ELR (cell line): ENCODE measurements around the gene CUX1.

Experiments used
- DNase-seq: peaks from one replicate; pipeline ENCODE4 v3.0.0-alpha.2; 2015; ENCODE audit warnings: low read depth

The CUX1 gene

DNA sequence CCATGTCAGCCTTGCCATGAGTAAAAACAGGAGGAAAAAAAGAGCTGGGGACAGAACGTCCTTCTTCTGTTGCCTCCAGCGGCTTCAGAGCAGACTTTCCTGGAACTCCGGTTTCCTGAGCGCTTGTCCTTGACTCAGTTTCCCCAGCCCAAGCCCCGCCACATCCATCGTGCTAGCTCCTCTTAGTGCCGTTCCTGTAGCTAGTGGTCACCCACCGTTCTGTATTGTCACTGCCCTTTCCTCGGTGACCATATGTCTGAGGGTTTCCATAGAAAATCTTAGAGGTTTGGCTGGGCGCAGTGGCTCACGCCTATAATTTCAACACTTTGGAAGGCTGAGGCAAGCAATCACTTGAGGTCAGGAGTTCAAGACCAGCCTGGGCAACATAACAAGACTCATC, 100.1 kb downstream of the CUX1 start:
- DNase-seq: no peak

DNA sequence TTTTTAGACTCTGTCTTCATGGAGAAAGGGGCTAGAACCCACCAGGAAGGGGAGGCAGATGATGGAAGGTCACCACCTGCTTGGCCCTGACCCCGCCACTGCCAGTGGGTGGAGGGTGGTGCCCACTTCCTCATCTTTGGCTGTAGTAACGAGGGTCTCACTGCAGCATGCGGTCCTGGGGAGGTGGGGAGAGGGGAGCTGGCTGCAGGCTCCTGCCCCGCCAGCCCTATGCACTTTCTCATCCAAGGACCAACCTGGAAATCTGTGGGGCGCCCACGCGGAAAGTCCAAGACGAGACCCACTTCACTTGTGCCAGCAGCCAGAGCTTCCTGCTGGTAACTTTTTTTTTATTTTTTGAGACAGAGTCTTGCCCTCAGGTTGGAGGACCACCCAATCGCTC, 101.0 kb downstream of the CUX1 start:
- DNase-seq: no peak

DNA sequence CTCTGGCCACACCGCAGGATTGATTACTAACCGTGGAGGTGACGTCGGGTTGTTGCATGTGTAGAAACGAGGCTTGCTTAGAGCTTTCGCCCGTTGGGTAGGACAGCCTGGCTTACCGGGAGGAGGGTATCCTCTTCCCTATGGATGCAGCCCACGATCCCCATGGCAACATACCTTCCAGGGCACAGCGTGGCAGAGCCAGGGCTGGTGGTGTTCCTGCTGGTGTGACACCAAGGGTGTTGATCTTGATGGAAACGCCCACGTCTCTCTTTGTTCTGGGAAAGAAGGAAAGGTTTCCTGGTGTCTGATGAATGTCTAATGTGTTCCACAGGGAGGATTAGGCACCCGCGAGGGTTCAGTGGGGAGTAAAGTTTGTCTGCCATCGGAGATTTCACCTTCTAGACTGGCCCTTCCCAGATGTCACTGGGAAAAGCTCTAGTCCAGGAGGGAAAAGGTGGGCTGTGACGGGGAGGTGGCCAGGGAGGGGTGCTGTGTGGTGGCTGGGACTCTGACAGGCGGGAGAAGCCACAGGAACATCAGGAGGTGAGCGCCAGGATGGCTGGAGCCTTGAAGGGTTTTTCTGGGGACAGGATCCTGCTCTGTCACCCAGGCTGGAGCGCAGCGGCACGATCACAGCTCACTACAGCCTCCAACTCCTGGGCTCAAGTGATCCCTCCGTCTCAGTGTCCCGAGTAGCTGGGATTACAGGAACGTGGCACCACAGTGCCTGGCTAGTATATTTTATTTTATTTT, 102.1 kb downstream of the CUX1 start:
- DNase-seq: no peak

DNA sequence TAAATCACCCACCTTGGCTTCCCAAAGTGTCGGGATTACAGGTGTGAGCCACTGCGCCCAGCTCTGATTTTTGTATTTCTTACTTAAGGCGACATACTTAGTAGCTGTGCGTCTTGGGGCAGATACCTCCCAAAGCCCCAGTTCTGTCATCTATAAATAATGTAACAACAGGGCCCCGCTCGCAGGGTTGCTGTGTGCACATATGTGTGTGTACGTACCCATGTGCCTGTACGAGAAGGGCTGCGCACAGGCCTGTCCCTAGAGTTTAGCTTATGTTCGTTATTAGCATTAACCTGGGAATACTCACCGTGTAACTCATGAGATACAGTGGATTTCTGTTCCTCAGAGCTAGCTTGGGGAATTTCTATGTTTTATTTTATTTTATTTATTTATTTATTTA, 103.6 kb downstream of the CUX1 start:
- no peak for DNase-seq

DNA sequence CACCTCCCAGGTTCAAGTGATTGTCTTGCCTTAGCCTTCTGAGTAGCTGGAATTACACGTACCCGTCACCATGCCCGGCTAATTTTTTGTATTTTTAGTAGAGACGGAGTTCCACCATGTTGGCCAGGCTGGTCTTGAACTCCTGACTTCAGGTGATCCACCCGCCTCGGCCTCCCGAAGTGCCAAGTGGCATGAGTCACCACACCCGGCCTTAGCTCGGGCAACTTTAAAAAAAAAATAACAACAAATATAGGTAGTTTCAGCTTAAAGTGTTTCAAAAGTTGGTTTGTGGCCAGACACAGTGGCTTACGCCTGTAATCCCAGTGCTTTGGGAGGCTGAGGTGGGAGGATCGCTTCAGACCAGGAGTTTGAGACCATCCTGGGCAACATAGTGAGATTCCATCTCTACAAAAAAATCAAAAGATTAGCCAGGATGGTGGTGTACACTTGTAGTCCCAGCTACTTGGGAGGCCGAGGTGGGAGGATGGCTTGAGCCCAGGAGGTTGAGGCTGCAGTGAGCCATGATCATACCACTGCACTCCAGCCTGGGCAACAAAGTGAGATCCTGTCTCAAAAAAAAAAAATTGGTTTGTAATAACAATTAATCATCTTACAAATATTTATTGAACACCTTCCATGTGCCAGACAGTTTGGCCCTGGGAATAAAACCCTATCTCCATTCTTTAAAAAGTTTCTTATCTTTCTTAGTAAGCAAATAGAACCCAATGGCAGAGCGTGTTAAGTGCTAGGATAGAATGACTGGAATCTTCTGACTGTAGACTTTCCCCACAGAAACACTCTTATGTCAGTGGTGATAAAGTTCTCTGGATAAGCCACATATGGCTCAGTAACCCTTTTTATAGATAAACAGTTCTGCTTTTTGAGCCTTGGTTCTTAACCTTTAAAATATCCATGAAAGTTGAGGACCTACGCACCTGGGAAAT, 104.4 kb downstream of the CUX1 start:
- peak; percentile 13 for DNase-seq

DNA sequence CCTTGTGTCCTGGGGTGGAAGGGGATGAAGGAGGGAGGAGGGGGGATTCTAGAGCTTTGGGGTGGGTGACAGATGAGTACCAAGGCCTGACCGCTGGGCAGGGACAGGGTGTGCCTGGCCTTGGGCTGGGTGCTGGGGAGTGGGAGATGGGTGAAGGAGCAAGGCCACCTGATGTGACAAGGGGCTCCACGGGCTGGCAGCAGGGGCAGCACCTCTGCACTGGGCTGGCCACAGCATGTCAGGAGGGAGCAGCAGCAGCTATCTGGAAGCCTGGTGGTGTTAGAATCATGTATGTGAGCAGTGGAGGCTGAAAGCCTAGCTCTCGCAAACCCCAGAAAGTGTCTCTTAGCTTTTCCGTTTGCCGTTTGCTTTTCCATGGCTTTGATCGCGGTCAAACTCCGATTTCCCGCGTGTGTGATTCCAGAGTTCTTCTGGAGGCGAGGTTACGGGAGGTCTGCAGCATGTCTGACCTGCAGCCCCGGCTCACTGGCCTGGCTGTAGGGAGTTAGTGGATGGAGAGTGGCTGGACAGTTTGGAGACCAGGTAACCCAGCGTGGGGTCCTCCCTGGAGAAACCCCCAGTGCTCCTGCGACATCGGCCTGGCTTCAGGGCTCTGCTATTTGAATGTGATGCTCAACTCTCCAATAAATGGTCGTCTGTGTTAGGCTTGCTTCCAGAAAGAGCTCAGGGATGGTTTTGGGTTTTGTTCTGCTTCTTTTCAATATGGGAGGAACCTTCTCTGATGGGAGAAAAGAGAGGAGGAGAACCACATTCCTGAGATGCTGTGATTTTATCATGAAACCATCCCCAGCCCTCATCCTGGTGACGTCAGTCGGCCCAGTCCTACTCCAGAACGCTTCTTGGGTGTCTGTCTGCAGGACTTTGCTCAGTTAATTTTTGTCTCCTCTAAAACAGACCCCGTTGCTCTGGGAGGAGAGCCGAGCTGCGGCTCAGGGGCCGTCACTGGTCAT, 105.5 kb downstream of the CUX1 start:
- DNase-seq: peak; percentile 71

DNA sequence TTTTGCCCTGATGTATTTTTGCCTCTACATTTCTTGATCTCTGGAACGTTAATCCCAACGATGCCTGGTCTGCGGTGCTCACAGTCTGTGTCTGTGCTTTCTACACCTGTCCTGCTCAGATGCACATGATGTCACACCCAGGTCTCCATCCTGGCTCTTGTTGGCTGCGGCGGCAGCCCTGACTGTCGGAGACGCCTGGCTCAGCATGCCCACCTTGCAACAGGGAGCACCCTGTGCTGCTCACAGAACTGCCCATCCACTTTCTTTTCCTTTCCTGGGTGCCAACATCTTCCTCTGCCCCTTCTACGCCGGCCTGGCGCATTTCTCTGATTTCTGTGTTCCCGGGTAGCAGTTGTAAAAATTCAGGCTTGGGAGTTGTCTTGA, 106.2 kb downstream of the CUX1 start:
- DNase-seq: no peak

DNA sequence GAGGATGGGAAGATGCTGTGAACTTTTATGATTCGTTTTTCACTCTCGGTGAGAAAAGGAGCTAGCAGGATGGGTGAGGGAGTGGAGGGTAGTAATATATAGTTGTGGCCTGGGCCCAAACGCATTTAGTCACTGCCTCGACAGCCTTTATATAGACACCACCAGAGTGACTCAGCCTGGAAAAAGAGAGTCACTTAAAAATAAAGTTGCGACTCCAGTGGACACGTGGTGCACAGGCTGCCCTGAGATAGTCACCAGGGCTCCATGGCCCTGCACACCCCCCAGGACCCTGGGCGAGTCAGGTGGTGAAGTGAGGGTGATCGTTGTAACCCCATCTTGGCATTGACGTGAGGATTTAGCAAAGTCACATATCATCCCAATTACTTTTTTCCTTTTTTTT, 106.7 kb downstream of the CUX1 start:
- peak; percentile 86 for DNase-seq

DNA sequence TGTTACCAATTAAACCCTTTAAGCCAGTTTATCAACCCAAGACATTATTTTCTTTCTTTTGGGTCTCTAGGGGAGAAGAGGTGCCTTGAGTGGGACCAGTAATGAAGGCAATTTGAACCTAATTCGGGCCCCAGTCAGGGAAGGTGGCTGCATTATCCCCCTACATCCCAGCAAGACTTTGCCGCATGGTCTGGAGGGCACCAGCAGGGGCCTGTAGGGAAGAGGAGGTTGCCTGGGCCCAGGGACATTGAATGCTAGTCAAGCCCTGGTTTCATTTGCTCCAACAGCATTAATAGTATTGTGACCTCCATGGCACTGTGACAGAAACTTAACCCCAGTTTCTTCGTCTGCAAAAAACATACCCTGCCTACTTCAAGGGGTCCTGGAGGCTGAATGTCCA, 108.8 kb downstream of the CUX1 start:
- no peak for DNase-seq

DNA sequence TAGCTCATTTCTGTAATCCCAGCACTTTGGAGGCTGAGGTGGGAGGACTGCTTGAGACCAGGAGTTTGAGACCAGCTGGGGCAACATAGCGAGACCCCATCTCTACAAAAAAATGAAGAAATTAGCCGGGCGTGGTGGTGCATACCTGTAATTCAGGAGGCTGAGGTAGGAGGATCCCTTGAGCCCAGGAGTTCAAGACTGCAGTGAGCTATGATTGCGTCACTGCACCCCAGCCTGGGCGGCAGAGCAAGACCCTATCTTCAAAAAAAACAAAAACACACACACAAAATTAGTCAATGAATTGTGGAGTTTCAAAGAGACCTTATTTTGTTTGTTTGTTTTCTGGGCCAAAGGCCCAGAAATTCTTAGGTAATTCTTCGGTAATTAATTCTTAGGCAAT, 110.0 kb downstream of the CUX1 start:
- DNase-seq: no peak

DNA sequence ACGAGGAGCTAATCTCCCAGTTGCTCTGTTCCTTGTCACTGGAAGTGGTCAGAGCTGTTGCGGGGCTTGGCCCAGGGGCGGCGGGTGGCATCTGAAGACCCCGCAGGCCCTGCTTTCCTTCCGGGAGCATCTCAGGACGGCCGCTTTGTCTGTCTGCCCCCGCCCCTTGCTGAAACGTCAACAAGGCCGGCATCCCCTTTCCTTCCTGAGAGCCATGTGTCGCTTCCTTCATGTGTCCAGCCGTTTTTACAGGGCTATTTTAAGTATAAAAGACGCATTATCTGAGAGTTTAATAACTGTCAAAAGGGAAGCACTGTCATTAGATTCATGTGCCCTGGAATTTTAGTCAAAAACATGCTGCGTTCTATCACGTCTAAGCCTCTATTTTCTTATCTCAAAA, 110.4 kb downstream of the CUX1 start:
- no peak for DNase-seq

DNA sequence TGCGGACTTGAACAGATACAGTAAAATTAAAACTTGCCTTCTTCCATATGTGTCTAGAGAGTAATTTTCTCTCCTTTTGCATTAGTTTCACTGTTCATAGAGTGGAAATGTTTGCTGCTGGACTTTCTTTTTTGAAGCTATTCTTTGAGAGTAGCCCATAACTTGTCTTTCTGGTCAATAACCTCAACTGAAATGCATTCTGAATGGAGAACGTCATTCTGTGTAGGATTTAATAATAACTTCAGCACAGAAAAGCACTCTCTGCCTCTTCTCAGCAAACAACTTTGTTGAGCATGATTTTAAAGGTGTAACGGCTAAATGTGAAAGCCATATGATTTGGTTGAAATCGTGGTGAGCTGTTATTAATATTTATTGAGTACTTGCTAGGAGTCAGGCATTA, 111.8 kb downstream of the CUX1 start:
- no peak for DNase-seq

DNA sequence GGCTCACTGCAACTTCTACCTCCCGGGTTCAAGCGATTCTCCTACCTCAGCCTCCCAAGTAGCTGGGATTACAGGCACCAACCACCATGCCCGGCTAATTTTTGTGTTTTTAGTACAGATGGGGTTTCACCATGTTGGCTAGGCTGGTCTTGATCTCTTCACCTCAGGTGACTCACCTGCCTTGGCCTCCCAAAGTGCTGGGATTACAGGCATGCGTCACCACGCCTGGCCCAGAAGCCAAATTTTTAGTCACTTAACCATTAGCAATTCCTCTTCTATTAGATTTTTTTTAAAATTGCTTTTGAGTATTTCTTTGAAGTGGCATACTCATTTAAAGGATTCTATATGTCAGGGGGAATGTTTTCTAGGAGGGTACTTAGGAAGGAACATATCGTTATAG, 112.5 kb downstream of the CUX1 start:
- DNase-seq: peak; percentile 46

DNA sequence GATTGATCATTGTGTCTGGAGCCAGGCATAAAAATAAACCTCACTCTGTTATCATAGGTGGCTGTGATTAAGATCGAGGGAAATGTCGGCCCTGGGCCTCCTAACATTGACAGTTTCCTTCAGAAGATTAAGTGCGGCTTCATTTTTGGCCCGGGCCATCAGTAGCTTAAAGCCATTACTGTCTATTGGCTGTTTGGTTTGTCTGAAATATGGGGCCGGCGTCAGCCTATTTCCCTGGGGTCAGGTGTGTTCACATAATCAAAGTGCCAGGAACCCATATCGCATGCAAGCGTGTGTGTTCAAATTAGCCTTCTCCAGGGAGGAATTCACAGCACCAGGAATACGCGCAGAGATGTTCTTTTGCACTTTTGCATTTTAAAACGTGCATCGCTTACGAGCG, 114.7 kb downstream of the CUX1 start:
- DNase-seq: no peak

DNA sequence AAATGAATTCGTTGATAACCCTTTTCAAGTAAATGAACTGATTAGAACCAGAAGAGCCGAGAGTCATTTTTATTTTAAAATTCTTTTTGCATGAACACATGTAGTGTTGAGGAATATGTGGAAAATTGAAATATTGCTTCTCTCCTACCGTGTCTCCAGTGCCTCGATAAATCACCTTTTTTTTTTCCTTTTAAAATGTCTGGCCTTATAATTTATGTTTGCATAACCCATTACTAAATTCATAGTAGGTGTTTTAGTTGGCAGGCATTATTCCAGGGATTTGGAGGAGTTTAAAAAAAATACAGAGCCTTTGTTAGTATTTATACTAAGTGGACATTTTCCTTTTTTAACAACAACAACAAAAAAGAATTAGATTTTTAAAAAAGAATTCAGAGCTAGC, 115.6 kb downstream of the CUX1 start:
- DNase-seq: no peak

DNA sequence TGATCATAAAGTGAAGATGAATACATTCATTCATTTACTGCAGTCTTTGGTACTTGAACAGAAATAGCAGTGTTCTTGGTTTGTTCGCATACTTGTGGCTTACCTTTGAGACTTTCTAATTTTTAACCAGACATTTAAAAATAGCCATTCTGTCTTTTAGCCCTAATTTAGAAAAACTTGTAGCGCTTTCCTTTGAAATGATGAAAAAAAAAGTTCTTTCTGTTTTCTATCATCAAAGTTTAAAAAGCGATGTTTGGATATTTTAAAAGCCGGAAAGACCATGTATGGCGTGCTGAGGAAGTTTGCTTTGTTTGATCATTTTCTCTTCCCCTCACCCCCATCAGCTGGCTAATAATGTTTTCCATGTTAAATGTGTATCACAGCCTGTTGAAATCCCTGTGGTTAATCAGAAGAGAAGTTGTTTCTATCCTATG, 116.3 kb downstream of the CUX1 start:
- no peak for DNase-seq

DNA sequence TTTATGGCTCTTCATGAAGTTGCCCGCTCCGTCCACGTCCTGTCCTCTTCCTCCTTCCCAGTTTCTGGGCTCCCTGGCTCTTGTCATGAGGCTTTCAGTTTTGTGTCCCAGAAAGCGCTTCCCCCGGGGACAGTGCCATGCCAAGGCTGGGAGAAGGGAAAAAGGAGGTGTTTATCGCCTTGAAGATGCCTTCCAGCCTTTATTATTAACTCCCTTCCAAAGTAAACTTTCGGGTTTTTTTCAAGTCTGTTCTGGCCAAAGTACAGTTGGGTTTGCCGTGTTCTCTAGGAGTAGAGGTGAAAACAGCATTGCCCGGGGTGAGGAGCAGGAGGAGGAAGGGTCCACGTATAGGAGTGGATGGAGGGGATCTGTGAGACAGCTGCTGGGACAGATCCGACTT, 117.2 kb downstream of the CUX1 start:
- no peak for DNase-seq

DNA sequence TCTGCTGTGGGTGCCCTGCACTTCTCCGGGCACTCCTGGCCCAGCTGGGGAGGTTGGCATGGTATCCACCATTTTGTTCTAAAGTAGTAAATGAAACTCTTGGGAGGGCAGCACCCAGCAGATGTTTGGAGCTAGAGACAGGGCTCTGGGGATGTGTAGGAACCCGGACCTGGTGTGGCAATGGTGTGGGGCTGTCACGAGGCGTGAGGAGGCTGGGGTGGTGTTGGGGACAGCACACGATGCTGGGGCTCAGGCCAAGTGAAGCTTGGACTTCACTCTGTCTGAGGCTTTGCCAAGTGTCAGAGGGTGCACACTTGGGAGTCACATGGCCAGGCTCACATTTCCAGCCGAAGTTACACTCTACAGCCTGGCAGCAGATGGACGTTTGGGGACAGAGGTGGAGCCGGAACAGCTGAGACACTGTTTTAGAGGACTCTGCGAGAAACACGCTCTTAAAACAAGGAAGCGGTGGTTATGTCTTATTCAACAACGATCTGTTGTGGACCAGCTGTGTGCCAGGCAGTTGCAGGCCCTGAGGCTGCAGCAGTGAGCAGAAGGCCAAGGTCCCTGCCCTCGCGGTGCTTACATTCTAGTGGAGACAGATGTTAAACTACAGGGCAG, 118.2 kb downstream of the CUX1 start:
- no peak for DNase-seq

DNA sequence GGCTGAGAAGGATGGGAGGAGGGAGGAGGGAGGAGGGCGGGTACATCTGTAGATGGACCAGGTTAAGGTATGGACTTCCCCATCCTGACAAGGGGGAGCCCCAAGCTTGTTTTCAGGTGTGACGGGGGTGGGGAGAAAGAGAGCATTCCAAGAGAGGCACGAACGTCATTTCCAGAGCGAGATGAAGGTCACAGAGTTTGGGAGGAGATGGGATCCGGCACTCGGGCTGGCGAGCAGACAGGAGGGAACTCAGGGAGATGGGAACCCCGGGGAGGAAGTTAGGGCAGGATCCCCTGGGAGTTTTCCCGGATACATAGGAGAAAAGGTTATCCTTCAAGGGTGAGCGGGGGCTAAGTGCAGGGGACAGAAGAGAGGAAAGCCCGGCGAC, 118.8 kb downstream of the CUX1 start:
- DNase-seq: no peak

DNA sequence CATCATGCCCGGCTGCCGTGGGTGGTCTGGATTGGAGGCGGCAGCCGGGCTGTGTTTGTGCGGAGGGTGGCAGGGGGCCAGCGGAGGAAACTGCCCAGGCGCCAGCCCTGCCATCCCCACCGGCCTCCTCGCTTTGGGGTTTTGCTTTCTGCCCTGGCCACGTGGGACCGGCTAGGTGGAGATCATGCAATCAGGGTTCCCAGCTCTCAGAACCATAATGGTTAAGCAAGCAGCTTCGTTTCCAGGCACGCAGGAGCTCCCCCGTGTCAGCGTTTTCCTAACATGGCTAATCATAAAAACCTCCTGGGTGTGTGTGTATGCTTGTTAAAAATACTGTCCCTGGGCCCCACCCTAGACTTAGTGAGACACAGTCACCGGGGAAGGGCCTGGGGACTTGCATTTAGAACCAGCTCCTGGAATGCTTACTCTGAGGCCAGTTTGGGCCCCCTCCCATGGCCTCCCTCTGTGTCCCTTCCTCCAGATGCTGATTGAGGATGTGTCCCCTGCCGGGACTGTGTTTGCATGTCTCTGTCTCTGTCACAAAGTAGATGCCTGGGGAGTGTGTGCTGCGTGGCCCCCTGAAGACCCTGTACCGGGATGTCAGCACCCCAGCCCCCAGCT, 119.3 kb downstream of the CUX1 start:
- no peak for DNase-seq
